EH (cell line): ENCODE data around the gene PKP1.

Source experiments
- DNase-seq: peaks from one replicate; pipeline ENCODE4 v3.0.0-alpha.2; 2015; ENCODE audit warnings: low read depth

The PKP1 gene

GRCh38 chr1:201353186-201353940 is 70.1 kb downstream of the PKP1 start:
- DNase-seq: no peak

- DNase-seq: no peak
Measured at GRCh38 chr1:201354151-201354900, 71.0 kb downstream of the PKP1 start.

- DNase-seq: no peak
Measured at GRCh38 chr1:201354901-201355295, 71.6 kb downstream of the PKP1 start.

- no peak for DNase-seq
Measured at GRCh38 chr1:201355471-201355870, 72.2 kb downstream of the PKP1 start.

GRCh38 chr1:201356236-201356635 is 72.9 kb downstream of the PKP1 start:
- no peak for DNase-seq

GRCh38 chr1:201356701-201357100 is 73.4 kb downstream of the PKP1 start:
- no peak for DNase-seq

GRCh38 chr1:201357211-201357610 is 73.9 kb downstream of the PKP1 start:
- DNase-seq: no peak

- DNase-seq: no peak
Measured at GRCh38 chr1:201357636-201358348, 74.5 kb downstream of the PKP1 start.

- DNase-seq: peak; percentile 38
Measured at GRCh38 chr1:201358596-201358995, 75.3 kb downstream of the PKP1 start.

GRCh38 chr1:201359031-201359872 is 75.9 kb downstream of the PKP1 start:
- no peak for DNase-seq

- no peak for DNase-seq
Measured at GRCh38 chr1:201359873-201360210, 76.5 kb downstream of the PKP1 start.

GRCh38 chr1:201360486-201360885 is 77.2 kb downstream of the PKP1 start:
- no peak for DNase-seq

- DNase-seq: no peak
Measured at GRCh38 chr1:201360901-201361651, 77.8 kb downstream of the PKP1 start.

GRCh38 chr1:201361652-201362504 is 78.6 kb downstream of the PKP1 start:
- DNase-seq: peak; percentile 60

GRCh38 chr1:201362906-201363305 is 79.6 kb downstream of the PKP1 start:
- no peak for DNase-seq

GRCh38 chr1:201363467-201363866 is 80.2 kb downstream of the PKP1 start:
- DNase-seq: no peak

- no peak for DNase-seq
Measured at GRCh38 chr1:201364808-201365105, 81.5 kb downstream of the PKP1 start.

- no peak for DNase-seq
Measured at GRCh38 chr1:201365251-201365650, 81.9 kb downstream of the PKP1 start.

GRCh38 chr1:201366696-201367095 is 83.4 kb downstream of the PKP1 start:
- no peak for DNase-seq

- no peak for DNase-seq
Measured at GRCh38 chr1:201369209-201369608, 85.9 kb downstream of the PKP1 start.

- no peak for DNase-seq
Measured at GRCh38 chr1:201370500-201370899, 87.2 kb downstream of the PKP1 start.
